Lower lobe of right lung (tissue), 2 donors: ENCODE measurements around the gene RNASE1. TPM values are rescaled to one million over a fixed set of nuclear protein-coding genes. Genes with fewer than 3 reads are reported as not detected.
"Not testable (repeated sequence)": the region's sequence is repeated elsewhere in the genome, so short reads cannot be mapped to it uniquely, and the experiment has no call there.

ENCODE experiments used
- ATAC-seq, 2 donors: fragments of 200-7000 bp; cut with Tn5 transposase; one replicate each; pipeline ENCODE4 v1.9.1; 2020 to 2022; ENCODE audit warnings: mild to moderate bottlenecking in 2 of 2, moderate library complexity in 2 of 2
- DNase-seq: peaks from one replicate; pipeline ENCODE4 v3.0.0-alpha.2; 2020
- H3K27ac ChIP-seq: fragments of 200-600 bp; one replicate; pipeline ENCODE4 v1.8.0; 2022
- H3K27me3 ChIP-seq: fragments of 200-600 bp; one replicate; pipeline ENCODE4 v1.8.0; 2022; ENCODE audit warnings: low read depth
- H3K36me3 ChIP-seq: fragments of 200-600 bp; one replicate; pipeline ENCODE4 v1.8.0; 2022; ENCODE audit warnings: mild to moderate bottlenecking
- H3K4me1 ChIP-seq: fragments of 200-600 bp; one replicate; pipeline ENCODE4 v1.8.0; 2022
- H3K4me3 ChIP-seq: fragments of 200-600 bp; one replicate; pipeline ENCODE4 v1.8.0; 2022; ENCODE audit warnings: mild to moderate bottlenecking
- H3K9me3 ChIP-seq: fragments of 200-600 bp; one replicate; pipeline ENCODE4 v1.8.0; 2022
- CTCF ChIP-seq: fragments of 200-600 bp; IDR thresholded peaks from one replicate; pipeline ENCODE4 v1.8.0; 2022; ENCODE audit warnings: antibody characterized with exemption, mild to moderate bottlenecking
- intact Hi-C: fragments of 100-400 bp; cut with DNase I; formaldehyde crosslinking; loops from one replicate; pipeline ENCODE4 v1.11.0; 2022
- total RNA-seq: library from RNA; stranded (reverse); fragmentation: NEBNext Ultra II Directional; extraction: Animal tissue kit (Norgen Biotek cat#: 25700); gene quantifications from one replicate; pipeline ENCODE4 v1.2.1, GENCODE V29; 2021
- donor health status: DM: no; HTN: yes; CAD: no; lungs with severe emphysema.

The RNASE1 gene
- total RNA-seq, 1 donor from 2014 or later, result 694 TPM

GRCh38 chr14:20837831-20838230 lies 35.2 kb upstream of the RNASE1 start:
- H3K36me3 ChIP-seq, result no peaks in the 10 kb centered on the region
- no peak for DNase-seq
- no peaks in the 10 kb centered on the region for H3K9me3 ChIP-seq
- H3K4me3 ChIP-seq, result no peak overlapping the region
- no peak for TF ChIP-seq CTCF
- intact Hi-C loops, result no loop called here
- peaks cover 8% of the 10 kb centered on the region for H3K4me1 ChIP-seq
- no peak for ATAC-seq
- H3K27me3 ChIP-seq, result no peaks in the 10 kb centered on the region
- H3K27ac ChIP-seq, result no peak overlapping the region

DNA sequence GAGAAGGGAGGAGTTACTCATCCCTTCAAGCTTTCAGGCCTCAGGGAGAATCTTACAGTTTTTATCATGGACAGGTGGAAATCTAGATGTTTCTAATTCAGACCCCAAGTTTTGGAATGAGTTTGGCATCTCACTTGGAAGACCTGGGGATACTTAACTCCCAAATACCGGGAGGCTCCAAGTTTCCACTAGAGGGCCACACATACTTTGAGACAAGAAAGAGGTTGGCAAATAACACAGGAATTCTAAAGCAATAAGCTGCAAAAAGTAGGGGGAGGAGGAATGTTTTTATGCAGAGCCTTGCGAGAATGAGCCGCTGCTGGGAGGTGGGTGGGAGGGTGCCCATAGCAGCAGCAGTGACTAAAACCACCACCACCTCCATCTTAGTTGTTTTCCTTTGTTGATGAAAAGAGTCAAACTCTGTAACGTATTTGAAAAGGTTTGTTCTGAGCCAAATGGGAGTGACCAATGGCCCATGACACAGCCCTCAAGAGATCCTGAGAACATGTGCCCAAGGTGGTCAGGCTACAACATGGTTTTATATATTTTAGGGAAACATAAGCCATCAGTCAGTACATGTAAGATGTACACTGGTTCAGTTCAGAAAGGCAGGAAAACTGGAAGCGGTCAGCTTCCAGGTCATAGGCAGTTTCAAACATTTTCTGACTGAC lies 34.2 kb upstream of the RNASE1 start:
- TF ChIP-seq CTCF, result peak; percentile 56
- DNase-seq, result no peak
- peak; percentile 59 to 85 for ATAC-seq

DNA sequence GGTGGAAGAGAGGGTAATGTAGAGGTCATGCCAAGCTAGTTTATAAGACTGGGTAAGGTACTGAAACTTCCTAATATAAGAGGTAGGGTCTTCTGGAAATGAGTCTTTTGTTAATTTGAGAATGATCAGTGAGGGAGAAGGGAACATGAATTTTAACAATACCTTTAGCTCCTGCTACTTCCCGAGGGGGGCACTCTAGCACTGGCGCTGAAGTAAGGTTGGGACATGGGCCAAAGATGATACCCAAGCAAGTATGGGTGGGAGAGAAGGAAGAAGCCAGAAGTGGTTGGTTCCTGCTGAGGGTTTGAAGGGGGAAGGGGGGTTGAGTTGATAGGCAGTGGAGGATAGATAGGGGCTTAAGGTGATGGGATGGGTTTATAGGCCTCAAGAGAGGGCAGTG lies 32.3 kb upstream of the RNASE1 start:
- no peaks in the 10 kb centered on the region for H3K36me3 ChIP-seq
- no peaks in the 10 kb centered on the region for H3K9me3 ChIP-seq
- intact Hi-C loops, result no loop called here
- TF ChIP-seq CTCF, result no peak
- no peak overlapping the region for H3K4me3 ChIP-seq
- H3K27me3 ChIP-seq, result no peaks in the 10 kb centered on the region
- DNase-seq, result no peak
- no peak overlapping the region for H3K27ac ChIP-seq
- peaks cover 8% of the 10 kb centered on the region for H3K4me1 ChIP-seq
- no peak for ATAC-seq

More for the DNA sequence above, 34.2 kb upstream of the RNASE1 start:
- Histone ChIP-seq H3K9me3 (no peaks in the 10 kb centered on the region), H3K36me3 (no peaks in the 10 kb centered on the region), H3K27me3 (no peaks in the 10 kb centered on the region), H3K4me3 (no peak overlapping the region), H3K27ac (no peak overlapping the region), H3K4me1 (peaks cover 8% of the 10 kb centered on the region)
- intact Hi-C loops, result no loop called here

GRCh38 chr14:20830831-20831230 lies 28.2 kb upstream of the RNASE1 start:
- intact Hi-C loops, result no loop called here
- DNase-seq (no peak), ATAC-seq (no peak)
- Histone ChIP-seq H3K4me3 (no peak overlapping the region), H3K27ac (no peak overlapping the region), H3K4me1 (peaks cover 12% of the 10 kb centered on the region), H3K9me3 (peaks cover 3% of the 10 kb centered on the region), H3K36me3 (no peaks in the 10 kb centered on the region), H3K27me3 (no peaks in the 10 kb centered on the region)
- no peak for TF ChIP-seq CTCF

DNA sequence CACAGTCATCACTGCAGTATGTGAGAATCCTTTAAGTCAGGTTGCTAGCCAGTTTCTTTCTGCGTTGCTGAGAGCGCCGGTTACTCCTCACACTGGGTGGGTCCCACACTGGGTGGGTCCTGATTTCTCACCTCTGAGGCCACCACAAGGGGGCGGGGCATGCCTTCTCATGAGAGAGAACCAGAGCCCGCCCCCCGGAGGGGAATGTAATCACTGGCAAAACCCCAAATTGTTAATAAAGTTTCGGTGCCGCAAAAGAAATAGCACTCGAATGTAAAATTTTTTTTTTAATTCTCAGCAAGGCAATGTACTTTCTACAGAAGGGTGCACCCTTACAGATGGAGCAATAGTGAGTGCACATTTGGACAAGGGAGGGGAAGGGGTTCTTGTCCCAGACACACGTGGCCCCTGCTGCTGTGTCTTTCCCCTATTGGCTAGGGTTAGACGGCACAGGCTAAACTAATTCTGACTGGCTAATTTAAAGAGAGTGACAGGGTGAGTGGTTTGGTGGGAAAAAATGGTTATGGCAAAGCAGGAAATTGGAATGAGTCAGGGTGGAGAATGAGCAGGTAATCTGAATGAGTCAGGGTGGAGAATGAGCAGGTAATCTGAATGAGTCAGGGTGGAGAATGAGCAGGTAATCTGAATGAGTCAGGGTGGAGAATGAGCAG lies 25.5 kb upstream of the RNASE1 start:
- H3K4me3 ChIP-seq, ATAC-seq, intact Hi-C loops, H3K9me3 ChIP-seq, H3K27me3 ChIP-seq, H3K27ac ChIP-seq, H3K36me3 ChIP-seq, DNase-seq: not testable (repeated sequence)
- peaks cover 12% of the 10 kb centered on the region for H3K4me1 ChIP-seq

DNA sequence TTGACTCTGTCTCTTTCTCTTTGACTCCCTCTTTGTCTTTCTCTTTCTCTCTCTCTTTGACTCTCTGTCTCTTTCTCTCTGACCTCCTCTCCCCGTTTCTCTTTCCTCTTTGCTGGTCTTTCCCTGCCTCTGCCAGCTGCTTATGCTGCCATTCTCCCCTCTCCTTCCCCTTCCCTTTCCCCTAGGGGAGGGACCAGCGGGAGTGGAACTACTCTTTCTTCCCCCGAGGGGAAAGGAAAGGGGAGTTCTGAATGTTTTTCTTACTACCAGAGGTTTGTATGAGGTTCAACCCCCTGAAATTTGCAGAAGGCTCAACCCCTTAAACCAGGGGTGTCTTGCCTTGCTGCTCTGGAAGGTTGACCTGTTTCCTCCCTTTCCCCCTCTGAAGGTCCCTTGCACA lies 24.7 kb upstream of the RNASE1 start:
- H3K27me3 ChIP-seq, result no peaks in the 10 kb centered on the region
- no peak for TF ChIP-seq CTCF
- no peak for ATAC-seq
- DNase-seq, result no peak
- no peaks in the 10 kb centered on the region for H3K36me3 ChIP-seq
- peaks cover 12% of the 10 kb centered on the region for H3K4me1 ChIP-seq
- intact Hi-C loops, result no loop called here
- no peak overlapping the region for H3K4me3 ChIP-seq
- no peak overlapping the region for H3K27ac ChIP-seq
- H3K9me3 ChIP-seq, result peaks cover 3% of the 10 kb centered on the region

DNA sequence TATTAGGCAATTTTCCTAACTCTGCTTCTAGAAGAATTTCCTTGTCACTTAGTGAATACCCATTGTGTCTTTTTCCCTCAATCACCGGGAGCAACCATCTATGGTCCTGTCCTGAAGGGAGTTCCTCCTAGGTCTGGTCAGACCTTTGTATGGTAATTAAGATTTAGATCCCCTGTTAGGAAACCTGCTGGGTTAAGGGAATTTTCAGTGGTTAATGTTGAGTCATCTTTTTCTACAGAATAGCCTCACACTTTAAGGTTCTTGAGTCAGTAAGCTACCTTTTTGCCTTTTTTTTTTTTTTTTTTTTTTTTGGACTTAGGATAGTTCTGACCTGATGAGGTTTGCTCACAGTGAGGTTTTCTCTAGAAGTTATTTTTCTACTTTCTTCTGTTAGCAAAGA lies 24.0 kb upstream of the RNASE1 start:
- H3K4me1 ChIP-seq, result peaks cover 12% of the 10 kb centered on the region
- H3K36me3 ChIP-seq, H3K4me3 ChIP-seq, intact Hi-C loops, H3K27ac ChIP-seq, H3K9me3 ChIP-seq, H3K27me3 ChIP-seq, ATAC-seq, DNase-seq: not testable (repeated sequence)
